RWPE2 (cell line): ENCODE results near the gene HOXC9.

ENCODE experiments used
- ATAC-seq: fragments of 200-7000 bp; cut with Tn5 transposase; 3 replicates; pipeline ENCODE4 v1.9.1; 2021; ENCODE audit warnings: low read depth
- DNase-seq: peaks from one replicate; pipeline ENCODE4 v3.0.0-alpha.2; 2020; ENCODE audit warnings: low spot score
- H3K27ac ChIP-seq: fragments of 450-650 bp; 2 replicates; pipeline ENCODE4 v1.5.1; 2017; ENCODE audit warnings: mild to moderate bottlenecking; ENCODE audit not compliant: poor library complexity, severe bottlenecking
- H3K27me3 ChIP-seq: fragments of 250-450 bp; sonication (Bioruptor Pico); 2 replicates; pipeline ENCODE4 v1.5.1; 2021; ENCODE audit warnings: mild to moderate bottlenecking, moderate library complexity; ENCODE audit not compliant: insufficient read depth, poor library complexity, severe bottlenecking
- H3K36me3 ChIP-seq: fragments of 250-450 bp; sonication (Bioruptor Pico); 2 replicates; pipeline ENCODE4 v1.5.1; 2020; ENCODE audit warnings: low read depth, mild to moderate bottlenecking, moderate library complexity
- H3K4me1 ChIP-seq: fragments of 250-450 bp; sonication (Bioruptor Pico); 2 replicates; pipeline ENCODE4 v1.5.1; 2021; ENCODE audit warnings: mild to moderate bottlenecking, moderate library complexity; ENCODE audit not compliant: insufficient read depth, poor library complexity, severe bottlenecking
- H3K4me3 ChIP-seq: fragments of 250-450 bp; sonication (Bioruptor Pico); 2 replicates; pipeline ENCODE4 v1.5.1; 2021; ENCODE audit warnings: mild to moderate bottlenecking, moderate library complexity; ENCODE audit not compliant: severe bottlenecking
- H3K9me3 ChIP-seq: fragments of 250-450 bp; sonication (Bioruptor Pico); 2 replicates; pipeline ENCODE4 v1.5.1; 2021; ENCODE audit warnings: mild to moderate bottlenecking, moderate library complexity; ENCODE audit not compliant: severe bottlenecking
- TF ChIP-seq, protein P1 (sequence below): fragments of 450-650 bp; IDR thresholded peaks from one replicate; pipeline ENCODE4 v1.5.1; 2017; ENCODE audit warnings: mild to moderate bottlenecking, moderate library complexity; ENCODE audit not compliant: poor library complexity, severe bottlenecking

HOXC9 gene

DNA sequence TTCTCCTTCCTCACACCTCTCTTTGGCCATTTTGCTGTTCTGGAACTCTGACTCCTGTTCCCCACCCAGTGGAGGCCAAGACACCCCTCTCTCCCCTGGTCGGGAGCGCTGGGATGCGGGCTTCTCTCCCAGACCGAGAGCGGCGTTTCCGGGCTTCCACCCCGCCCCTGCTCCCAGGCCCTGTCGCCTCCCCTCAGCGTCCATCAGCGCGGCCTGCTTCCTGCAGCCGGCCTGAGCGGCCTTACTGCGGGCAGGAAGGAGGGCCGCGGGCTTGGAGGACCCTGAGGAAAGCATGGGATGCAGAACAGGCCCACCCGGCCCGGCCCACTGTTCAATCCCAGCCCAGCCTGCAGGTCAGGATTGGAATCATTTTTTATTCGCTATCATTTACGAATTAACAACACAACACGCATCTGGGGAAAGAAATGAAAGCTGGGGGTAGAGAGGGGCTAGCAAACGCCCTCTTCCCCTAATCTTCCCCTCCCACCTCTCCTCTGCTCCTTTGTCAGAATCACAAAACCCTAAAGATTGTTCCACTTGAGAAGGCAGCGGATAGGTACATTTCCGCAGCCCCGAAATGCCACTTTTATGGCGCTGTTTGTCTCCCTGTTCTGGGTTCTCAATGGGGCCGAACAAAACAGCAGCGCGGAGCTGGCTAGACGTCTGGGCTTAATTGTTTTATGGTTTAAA lies 5.0 kb downstream of the HOXC9 start:
- no peak for DNase-seq
- Histone ChIP-seq H3K36me3 (no peaks in the 10 kb centered on the region), H3K27ac (no peak overlapping the region), H3K9me3 (no peaks in the 10 kb centered on the region), H3K4me3 (no peak overlapping the region), H3K4me1 (no peaks in the 10 kb centered on the region), H3K27me3 (peaks cover 87% of the 10 kb centered on the region)
- ATAC-seq = no peak
- TF ChIP-seq, protein P1, sequence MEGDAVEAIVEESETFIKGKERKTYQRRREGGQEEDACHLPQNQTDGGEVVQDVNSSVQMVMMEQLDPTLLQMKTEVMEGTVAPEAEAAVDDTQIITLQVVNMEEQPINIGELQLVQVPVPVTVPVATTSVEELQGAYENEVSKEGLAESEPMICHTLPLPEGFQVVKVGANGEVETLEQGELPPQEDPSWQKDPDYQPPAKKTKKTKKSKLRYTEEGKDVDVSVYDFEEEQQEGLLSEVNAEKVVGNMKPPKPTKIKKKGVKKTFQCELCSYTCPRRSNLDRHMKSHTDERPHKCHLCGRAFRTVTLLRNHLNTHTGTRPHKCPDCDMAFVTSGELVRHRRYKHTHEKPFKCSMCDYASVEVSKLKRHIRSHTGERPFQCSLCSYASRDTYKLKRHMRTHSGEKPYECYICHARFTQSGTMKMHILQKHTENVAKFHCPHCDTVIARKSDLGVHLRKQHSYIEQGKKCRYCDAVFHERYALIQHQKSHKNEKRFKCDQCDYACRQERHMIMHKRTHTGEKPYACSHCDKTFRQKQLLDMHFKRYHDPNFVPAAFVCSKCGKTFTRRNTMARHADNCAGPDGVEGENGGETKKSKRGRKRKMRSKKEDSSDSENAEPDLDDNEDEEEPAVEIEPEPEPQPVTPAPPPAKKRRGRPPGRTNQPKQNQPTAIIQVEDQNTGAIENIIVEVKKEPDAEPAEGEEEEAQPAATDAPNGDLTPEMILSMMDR = no peak

GRCh38 chr12:54005531-54005852 lies 5.5 kb downstream of the HOXC9 start:
- no peak overlapping the region for H3K27ac ChIP-seq
- H3K36me3 ChIP-seq = no peaks in the 10 kb centered on the region

GRCh38 chr12:54005853-54006558 lies 6.0 kb downstream of the HOXC9 start:
- DNase-seq (no peak), ATAC-seq (peak; percentile 71)
- Histone ChIP-seq H3K27ac (no peak overlapping the region), H3K4me1 (no peaks in the 10 kb centered on the region), H3K36me3 (no peaks in the 10 kb centered on the region), H3K9me3 (no peaks in the 10 kb centered on the region), H3K4me3 (peak overlapping the region; percentile 5), H3K27me3 (peaks cover 87% of the 10 kb centered on the region)
- TF ChIP-seq, protein P1 = peak; percentile 90

More at GRCh38 chr12:54005531-54005852, 5.5 kb downstream of the HOXC9 start:
- no peak for DNase-seq
- Histone ChIP-seq H3K9me3 (no peaks in the 10 kb centered on the region), H3K27me3 (peaks cover 87% of the 10 kb centered on the region), H3K4me3 (no peak overlapping the region), H3K4me1 (no peaks in the 10 kb centered on the region)
- TF ChIP-seq, protein P1 = no peak
- no peak for ATAC-seq

DNA sequence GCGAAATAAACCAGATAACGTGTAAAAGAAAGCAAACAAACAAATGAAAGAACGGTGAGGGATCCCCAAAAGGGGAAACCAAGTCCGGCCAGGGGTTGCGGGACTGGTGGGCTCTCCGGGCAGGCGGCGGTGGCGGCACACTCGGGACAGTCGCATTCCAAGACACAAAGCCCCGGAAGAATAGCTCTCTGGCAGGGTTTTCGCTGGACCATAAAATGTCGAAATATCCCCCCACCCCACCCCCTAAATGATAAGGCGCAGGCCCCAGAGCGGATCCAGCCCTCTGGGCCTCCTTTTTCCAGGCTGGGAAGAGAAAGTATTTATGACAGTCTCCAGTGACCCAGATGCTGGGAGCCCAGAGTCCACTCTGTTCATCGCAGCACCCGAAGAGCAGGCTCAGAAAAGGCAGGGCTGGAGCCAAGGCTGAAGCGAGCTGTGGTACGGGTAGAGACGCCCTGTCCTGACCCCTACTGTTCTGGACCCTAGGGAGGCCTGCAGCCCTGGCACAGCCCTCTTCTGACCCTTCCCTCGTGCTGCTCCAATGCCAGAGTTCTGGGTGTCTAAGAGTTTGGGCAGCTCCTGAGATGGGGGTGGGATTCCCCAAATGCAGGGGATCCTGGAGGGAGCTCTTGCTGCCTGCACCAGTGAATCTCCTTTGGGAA lies 6.7 kb downstream of the HOXC9 start:
- no peak for DNase-seq
- Histone ChIP-seq H3K36me3 (no peaks in the 10 kb centered on the region), H3K4me1 (no peaks in the 10 kb centered on the region), H3K9me3 (no peaks in the 10 kb centered on the region), H3K27me3 (peaks cover 87% of the 10 kb centered on the region), H3K27ac (no peak overlapping the region), H3K4me3 (no peak overlapping the region)
- ATAC-seq = no peak
- TF ChIP-seq, protein P1 = no peak
